Neural progenitor cell (in vitro differentiated cells): Measurements from ENCODE around the gene AARS2.
A peak's percentile ranks its signal among the peaks of the same experiment; 100 is the strongest.

Experiments
- CTCF ChIP-seq: fragments of 200-600 bp; sonication (generic); IDR thresholded peaks from 2 replicates; pipeline ENCODE4 v1.5.1; 2017; ENCODE audit warnings: antibody characterized with exemption, mild to moderate bottlenecking
- EZH2 ChIP-seq: fragments of 200-600 bp; sonication (generic); IDR thresholded peaks from 2 replicates; pipeline ENCODE4 v1.6.1; 2017; ENCODE audit warnings: antibody characterized with exemption, mild to moderate bottlenecking, moderate library complexity

DNA sequence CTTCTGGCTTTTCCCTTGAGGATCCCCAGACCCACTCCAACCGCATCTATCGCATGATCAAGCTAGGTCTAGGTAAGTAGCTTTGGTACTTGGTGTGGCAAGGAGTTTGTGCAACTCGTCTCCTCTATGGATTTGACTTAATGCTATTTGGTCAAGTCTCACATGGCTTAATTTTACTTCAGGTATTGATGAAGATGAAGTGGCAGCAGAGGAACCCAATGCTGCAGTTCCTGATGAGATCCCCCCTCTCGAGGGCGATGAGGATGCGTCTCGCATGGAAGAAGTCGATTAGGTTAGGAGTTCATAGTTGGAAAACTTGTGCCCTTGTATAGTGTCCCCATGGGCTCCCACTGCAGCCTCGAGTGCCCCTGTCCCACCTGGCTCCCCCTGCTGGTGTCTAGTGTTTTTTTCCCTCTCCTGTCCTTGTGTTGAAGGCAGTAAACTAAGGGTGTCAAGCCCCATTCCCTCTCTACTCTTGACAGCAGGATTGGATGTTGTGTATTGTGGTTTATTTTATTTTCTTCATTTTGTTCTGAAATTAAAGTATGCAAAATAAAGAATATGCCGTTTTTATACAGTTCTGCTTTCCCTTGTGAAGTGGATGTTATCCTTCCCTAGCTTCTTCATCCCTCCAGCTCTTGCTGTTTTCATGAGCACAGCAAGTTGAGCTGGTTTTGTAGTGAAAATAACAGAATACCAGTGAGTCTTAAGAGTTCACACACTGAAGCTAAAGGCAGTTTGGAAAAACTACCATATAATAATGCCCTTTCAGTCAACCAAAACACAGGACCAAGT is 59.6 kb downstream of the AARS2 start:
- peak; percentile 62 for TF ChIP-seq CTCF
- no peak for TF ChIP-seq EZH2
